IMR-90 (cell line): ENCODE results near the gene BBS1.

ENCODE experiments used
- BHLHE40 ChIP-seq: fragments of 150-350 bp; IDR thresholded peaks from 2 replicates; pipeline ENCODE4 v1.6.1; 2016; ENCODE audit warnings: mild to moderate bottlenecking, low read depth, low read length
- CTCF ChIP-seq: conservative IDR thresholded peaks from 2 replicates; pipeline ENCODE4 v1.5.1; 2012; ENCODE audit warnings: mild to moderate bottlenecking, low read depth, low read length, improper control_type of control experiment
- MAFK ChIP-seq: IDR thresholded peaks from 2 replicates; pipeline ENCODE4 v1.6.1; 2012; ENCODE audit warnings: low read depth, low read length, improper control_type of control experiment
- MAZ ChIP-seq: IDR thresholded peaks from 2 replicates; pipeline ENCODE4 v1.6.1; 2012; ENCODE audit warnings: low read depth, mild to moderate bottlenecking, low read length, improper control_type of control experiment, moderate library complexity, borderline replicate concordance
- POLR2A ChIP-seq: IDR thresholded peaks from 2 replicates; pipeline ENCODE4 v1.6.1; 2012; ENCODE audit warnings: mild to moderate bottlenecking, low read depth, low read length
- RAD21 ChIP-seq: IDR thresholded peaks from 2 replicates; pipeline ENCODE4 v1.6.1; 2012; ENCODE audit warnings: low read length, improper control_type of control experiment
- RCOR1 ChIP-seq: IDR thresholded peaks from 2 replicates; pipeline ENCODE4 v1.6.1; 2012; ENCODE audit warnings: mild to moderate bottlenecking, low read length, improper control_type of control experiment; ENCODE audit not compliant: insufficient replicate concordance
- TF ChIP-seq, protein P1 (sequence below): fragments of 150-350 bp; IDR thresholded peaks from 2 replicates; pipeline ENCODE4 v1.6.1; 2016; ENCODE audit warnings: low read depth, mild to moderate bottlenecking, low read length, moderate library complexity, borderline replicate concordance

- TF ChIP-seq CTCF (no peak), MAZ (peak; percentile 71; the same call in 1 of the 2 replicates), POLR2A (peak; percentile 87), RCOR1 (no peak), BHLHE40 (no peak), RAD21 (no peak), MAFK (no peak)
- TF ChIP-seq, protein P1, sequence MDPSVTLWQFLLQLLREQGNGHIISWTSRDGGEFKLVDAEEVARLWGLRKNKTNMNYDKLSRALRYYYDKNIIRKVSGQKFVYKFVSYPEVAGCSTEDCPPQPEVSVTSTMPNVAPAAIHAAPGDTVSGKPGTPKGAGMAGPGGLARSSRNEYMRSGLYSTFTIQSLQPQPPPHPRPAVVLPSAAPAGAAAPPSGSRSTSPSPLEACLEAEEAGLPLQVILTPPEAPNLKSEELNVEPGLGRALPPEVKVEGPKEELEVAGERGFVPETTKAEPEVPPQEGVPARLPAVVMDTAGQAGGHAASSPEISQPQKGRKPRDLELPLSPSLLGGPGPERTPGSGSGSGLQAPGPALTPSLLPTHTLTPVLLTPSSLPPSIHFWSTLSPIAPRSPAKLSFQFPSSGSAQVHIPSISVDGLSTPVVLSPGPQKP: no peak
Measured at GRCh38 chr11:66545701-66546367, 35.4 kb downstream of the BBS1 start, which contains the start of gene ZDHHC24.
